Effector CD8-positive, alpha-beta T cell (primary cell): Measurements from ENCODE around the gene SCAF4.

Source experiments
- DNase-seq: peaks from one replicate; lab custom pipeline; 2025; lab: John Stamatoyannopoulos, UW

The SCAF4 gene

DNA sequence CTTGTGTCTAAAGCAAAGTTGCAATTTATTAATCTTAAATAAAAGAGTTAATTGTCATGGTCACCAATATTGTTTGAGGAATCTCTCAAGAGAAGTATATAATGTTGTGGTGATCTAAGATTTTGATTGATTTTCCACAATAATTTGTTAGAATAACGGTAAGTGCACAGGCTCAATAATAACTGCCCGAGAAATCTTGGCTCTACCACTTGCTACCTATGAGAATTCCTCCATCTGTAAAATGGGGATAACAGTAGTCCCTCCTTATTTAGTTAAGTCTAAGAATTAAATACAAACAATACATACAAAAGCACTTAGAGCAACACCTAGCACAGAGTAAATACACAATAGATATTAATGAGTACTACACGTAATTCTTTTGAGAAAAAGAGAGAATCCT lies 18.8 kb downstream of the SCAF4 start:
- no peak for DNase-seq

- no peak for DNase-seq
Observed at GRCh38 chr21:31711745-31712285, 20.1 kb downstream of the SCAF4 start.

DNA sequence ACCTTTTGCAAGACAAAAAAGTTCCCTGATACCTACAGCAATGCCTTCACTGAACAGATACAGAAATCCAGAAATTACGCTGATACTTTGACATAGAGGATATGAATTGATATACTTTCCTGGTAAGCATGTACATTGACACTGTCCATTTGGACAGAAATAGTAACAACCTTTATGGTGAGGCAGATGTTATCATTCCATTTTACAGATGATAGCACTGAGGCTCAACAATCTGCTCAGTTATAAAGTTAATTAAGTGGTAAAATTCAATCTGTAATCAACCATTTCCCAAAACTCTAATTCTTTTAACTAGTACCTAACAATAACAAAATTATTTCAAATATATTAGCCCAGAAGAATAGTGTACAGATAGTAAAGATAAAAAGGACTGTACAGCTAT lies 20.6 kb downstream of the SCAF4 start:
- no peak for DNase-seq

GRCh38 chr21:31710586-31710985 lies 21.3 kb downstream of the SCAF4 start:
- no peak for DNase-seq

GRCh38 chr21:31708541-31708940 lies 23.4 kb downstream of the SCAF4 start:
- no peak for DNase-seq

GRCh38 chr21:31707499-31707898 lies 24.4 kb downstream of the SCAF4 start:
- no peak for DNase-seq

- no peak for DNase-seq
Observed at GRCh38 chr21:31706562-31706961, 25.4 kb downstream of the SCAF4 start.

- DNase-seq = no peak
Observed at GRCh38 chr21:31700040-31700439, 31.9 kb downstream of the SCAF4 start.

DNA sequence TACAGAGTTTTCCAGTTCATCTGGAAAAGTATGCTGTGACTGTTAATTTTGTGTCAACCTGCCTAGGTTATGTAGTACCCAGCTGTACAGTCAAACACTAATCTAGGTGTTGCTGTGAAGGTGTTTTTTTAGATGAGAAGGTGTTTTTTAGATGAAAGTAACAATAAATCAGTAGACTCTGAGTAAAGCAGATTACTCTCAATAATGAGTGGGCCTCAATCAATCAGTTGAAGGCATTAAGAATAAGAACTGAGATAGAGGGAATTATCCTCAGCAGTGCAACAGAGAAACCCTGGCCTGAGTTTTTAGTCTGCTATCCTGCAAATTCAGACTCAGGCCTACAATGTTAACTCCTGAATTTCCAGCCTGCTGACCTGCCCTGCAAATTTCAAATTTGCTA lies 33.5 kb downstream of the SCAF4 start:
- no peak for DNase-seq

- no peak for DNase-seq
Observed at GRCh38 chr21:31696424-31696823, 35.5 kb downstream of the SCAF4 start.

DNA sequence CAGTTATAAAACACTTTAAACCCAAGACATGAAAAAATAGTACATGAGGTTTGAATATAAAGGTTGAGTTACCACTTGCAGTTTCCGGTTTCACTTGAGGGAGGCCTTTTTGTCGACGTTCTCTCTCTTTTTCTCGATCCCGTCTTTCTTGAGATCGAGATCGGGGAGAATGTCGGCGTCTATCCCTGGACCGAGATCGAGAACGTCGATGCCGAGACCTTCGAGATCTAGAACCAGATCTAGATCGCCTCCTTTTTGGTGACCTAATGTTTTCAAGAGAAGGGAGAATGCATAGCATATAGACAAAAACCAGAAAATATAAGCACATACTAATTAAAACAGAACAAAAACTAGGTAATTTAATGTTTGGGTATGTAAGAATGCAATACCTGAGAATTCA lies 38.7 kb downstream of the SCAF4 start:
- DNase-seq = no peak

GRCh38 chr21:31688603-31689368 lies 43.1 kb downstream of the SCAF4 start:
- no peak for DNase-seq

DNA sequence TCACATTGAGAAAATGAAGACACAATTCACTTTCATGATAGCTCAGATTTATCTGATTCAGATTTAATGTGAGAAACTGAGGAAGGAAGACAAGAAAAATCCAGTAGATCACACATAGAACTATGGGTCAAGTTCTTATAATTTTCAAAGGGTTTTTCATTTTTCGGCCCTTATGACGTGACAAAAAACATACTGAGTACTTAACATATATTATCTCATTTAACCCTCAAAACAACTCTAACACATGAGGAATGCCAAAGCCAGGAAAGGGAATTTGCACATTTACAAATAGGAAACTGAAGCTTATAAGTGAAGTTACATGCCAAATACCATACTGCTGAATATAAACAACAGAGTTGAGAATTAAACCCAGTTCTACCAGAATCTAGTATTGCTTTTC lies 44.8 kb downstream of the SCAF4 start:
- no peak for DNase-seq

- DNase-seq = no peak
Observed at GRCh38 chr21:31686272-31686915, 45.5 kb downstream of the SCAF4 start.

- no peak for DNase-seq
Observed at GRCh38 chr21:31684918-31685317, 47.0 kb downstream of the SCAF4 start.

- DNase-seq = no peak
Observed at GRCh38 chr21:31683029-31683428, 48.9 kb downstream of the SCAF4 start.

DNA sequence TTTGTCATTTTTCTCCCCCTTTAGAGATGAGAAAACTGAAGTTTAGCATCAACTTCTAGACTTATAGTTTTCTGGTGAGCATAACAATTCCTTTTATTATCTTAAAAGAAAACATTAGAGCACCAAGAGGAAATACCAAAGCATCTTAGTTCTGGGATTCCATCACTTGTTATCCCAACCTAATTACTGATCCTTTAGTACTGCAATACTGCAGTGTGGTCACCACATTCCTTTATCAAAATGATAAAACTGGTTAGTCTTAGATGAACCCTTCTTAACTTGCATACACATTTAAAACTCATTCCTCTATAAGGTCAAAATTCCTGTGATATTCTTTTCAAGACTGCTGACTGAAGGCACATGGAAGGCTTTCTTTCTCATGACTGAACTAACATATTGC lies 49.3 kb downstream of the SCAF4 start:
- DNase-seq = no peak

DNA sequence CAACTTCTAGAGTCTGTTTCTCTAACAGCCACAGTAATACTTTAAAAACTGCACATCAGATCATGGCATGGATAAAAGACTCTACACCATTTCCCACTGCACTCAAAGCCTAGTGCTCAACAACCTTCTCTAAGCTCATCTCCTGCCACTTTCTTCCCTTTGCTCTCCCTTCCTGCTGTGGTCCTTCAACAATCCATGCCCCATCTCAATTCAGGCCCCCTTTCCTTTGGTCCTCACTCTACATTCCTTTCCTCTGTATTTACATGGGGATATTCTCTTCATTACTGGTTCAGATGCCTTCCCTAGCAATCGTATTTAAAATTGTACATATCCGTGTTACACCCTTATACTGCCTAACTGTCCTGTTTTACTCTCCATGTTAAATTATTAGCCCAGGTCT lies 53.4 kb downstream of the SCAF4 start:
- no peak for DNase-seq

- no peak for DNase-seq
Observed at GRCh38 chr21:31677047-31677446, 54.9 kb downstream of the SCAF4 start.

- DNase-seq = no peak
Observed at GRCh38 chr21:31675960-31676359, 56.0 kb downstream of the SCAF4 start.

GRCh38 chr21:31675318-31675717 lies 56.6 kb downstream of the SCAF4 start:
- DNase-seq = no peak

DNA sequence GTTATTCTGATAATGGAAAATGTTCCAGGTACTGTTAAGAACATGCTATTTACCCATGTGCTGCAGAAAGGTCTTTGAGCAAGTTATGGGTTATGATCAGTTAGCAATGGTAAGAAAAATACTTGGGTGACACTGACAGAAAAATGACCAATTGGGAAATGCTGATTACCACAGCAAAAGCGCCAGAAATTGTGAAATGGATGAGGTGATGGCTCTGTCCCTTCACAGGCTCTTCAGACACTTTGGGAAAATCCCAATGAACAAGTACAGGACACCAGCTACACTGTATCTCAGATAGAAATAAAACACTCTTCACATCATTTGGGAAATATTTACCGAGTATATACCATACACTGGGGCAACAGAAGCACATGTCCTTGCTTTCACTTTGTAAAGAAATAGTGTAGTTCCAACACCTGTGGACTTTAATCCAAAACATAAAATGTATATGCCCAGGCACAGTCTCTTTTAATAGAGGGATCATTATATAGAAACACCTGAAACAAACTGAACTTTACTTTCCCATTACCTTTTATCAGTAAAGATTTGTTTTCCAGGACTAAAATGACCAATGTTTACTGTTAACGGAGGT lies 58.5 kb downstream of the SCAF4 start:
- DNase-seq = no peak

- no peak for DNase-seq
Observed at GRCh38 chr21:31671931-31672330, 60.0 kb downstream of the SCAF4 start.
